Measurements from ENCODE around the gene PSMA5.

GRCh38 chr1:109392788-109393616, 33.2 kb downstream of the PSMA5 start:
- TF ChIP-seq CTCF (IDR thresholded peaks at IDR 0.05) (no peak), POLR2AphosphoS5 (IDR thresholded peaks at IDR 0.05) (peak; percentile 87 to 94)

Measured in upper lobe of left lung (tissue), 4 donors.